ENCODE measurements around the gene PLCL2. TPM values are rescaled to one million over a fixed set of nuclear protein-coding genes. Genes with fewer than 3 reads are reported as not detected.

PLCL2 gene
- total and polyA plus RNA-seq, 2 donors (not counting 3 experiments of a cell fraction or from before 2014, with no cell fraction given): 2.3 to 10.7 TPM

DNA sequence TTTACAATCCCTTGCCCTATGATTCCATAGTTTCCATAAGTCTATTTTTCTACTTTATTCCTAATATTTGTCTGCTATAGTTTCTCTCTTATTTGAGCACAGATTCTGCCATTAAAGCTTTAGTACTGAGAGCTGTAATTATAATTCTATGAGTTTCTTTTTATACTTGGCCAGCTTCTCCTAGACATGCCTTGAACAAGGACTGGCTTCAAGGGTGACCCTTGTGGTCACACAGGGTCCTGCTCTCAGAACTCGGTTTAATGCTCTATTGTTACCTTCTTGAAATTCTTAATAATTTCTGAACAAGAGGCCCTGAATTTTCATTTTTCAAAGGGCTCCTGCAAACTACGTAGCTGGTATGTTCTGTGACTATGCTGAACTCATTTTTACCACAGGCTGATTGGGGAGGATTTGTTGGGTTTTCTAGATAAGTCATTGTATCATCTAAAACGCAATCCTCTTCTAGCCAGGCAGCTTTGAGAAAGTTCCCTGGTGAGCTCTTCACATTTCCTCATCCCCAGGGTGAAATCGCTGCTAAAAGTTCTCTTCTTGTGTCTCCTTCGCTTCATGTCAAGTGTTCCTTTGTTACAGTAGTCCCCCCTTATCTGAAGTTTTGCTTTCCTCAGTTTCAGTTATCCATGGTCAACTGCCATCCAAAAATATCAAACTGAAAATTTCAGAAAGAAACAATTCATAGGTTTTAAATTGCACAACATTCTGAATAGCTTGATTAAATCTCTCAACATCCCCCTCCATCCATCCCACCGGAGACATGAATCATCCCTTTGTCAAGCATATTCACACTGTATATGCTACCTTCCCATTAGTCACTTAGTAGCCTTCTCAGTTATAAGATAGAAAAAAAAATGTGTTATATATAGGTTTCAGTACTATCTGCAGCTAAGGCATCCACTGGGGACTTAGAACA is 12.6 kb upstream of the PLCL2 start:
- TF ChIP-seq FOS (IDR thresholded peaks at IDR 0.05; ENCODE audit: borderline replicate concordance, insufficient read depth, low read length): peak; percentile 66
- TF ChIP-seq, protein P1, sequence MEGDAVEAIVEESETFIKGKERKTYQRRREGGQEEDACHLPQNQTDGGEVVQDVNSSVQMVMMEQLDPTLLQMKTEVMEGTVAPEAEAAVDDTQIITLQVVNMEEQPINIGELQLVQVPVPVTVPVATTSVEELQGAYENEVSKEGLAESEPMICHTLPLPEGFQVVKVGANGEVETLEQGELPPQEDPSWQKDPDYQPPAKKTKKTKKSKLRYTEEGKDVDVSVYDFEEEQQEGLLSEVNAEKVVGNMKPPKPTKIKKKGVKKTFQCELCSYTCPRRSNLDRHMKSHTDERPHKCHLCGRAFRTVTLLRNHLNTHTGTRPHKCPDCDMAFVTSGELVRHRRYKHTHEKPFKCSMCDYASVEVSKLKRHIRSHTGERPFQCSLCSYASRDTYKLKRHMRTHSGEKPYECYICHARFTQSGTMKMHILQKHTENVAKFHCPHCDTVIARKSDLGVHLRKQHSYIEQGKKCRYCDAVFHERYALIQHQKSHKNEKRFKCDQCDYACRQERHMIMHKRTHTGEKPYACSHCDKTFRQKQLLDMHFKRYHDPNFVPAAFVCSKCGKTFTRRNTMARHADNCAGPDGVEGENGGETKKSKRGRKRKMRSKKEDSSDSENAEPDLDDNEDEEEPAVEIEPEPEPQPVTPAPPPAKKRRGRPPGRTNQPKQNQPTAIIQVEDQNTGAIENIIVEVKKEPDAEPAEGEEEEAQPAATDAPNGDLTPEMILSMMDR (IDR thresholded peaks at IDR 0.05; ENCODE audit: extremely low read depth in 1 of 2, insufficient read depth in 1 of 2, low read depth in 1 of 2, low read length in 2 of 2): no peak
- TF ChIP-seq MYC (IDR thresholded peaks at IDR 0.05; ENCODE audit: low read depth, low read length): no peak
- peak; percentile 57 for TF ChIP-seq GATA2 (IDR thresholded peaks at IDR 0.05; ENCODE audit: insufficient read depth, insufficient read length, low read depth, low read length)
- TF ChIP-seq POLR2AphosphoS5 (IDR thresholded peaks at IDR 0.05; ENCODE audit: insufficient read depth, low read depth, low read length): no peak
- peak; percentile 43 for TF ChIP-seq JUN (IDR thresholded peaks at IDR 0.05; ENCODE audit: borderline replicate concordance, insufficient read depth, insufficient read length, low read depth)
- Histone ChIP-seq H4K20me1 (replicated peaks; ENCODE audit: control insufficient read depth, extremely low read depth, insufficient read depth, low read length) (no peaks in the 10 kb centered on the region), H3K4me1 (ENCODE audit: control insufficient read depth, extremely low read depth, insufficient read depth, low read length) (peaks cover 3% of the 10 kb centered on the region), H3K4me3 (replicated peaks in 1 of 3; ENCODE audit: insufficient read depth in 1 of 3, low read depth in 1 of 3, low read length in 3 of 3) (no peak overlapping the region), H3K79me2 (ENCODE audit: control insufficient read depth, insufficient read depth, low read length) (no peaks in the 10 kb centered on the region), H3K4me2 (ENCODE audit: insufficient read depth, low read length) (peak overlapping the region; percentile 22), H3K9me3 (replicated peaks; ENCODE audit: control insufficient read depth, insufficient read depth, low read length) (no peaks in the 10 kb centered on the region), H3K9me1 (replicated peaks; ENCODE audit: control insufficient read depth, extremely low read depth, insufficient read depth, low read length) (no peaks in the 10 kb centered on the region), H2AFZ (ENCODE audit: low read depth, low read length) (peak overlapping the region; percentile 27), H3K9ac (replicated peaks; ENCODE audit: extremely low read depth, insufficient read depth, low read length) (no peak overlapping the region), H3K36me3 (ENCODE audit: control insufficient read depth in 2 of 2, extremely low read depth in 1 of 2, insufficient read depth in 2 of 2, low read length in 2 of 2) (no peaks in the 10 kb centered on the region), H3K27ac (ENCODE audit: insufficient read depth, low read depth, low read length) (peak overlapping the region; percentile 12), H3K27me3 (ENCODE audit: control insufficient read depth in 2 of 2, insufficient read depth in 2 of 2, low read length in 2 of 2) (no peaks in the 10 kb centered on the region)
- CTCF ChIA-PET: interaction anchor here (0.8 to 3.9 kb wide), 13 partner anchors 8 to 969 kb away, joined by 3 to 39 read pairs (median 4); partner anchors contain the start of gene PLCL2
- intact Hi-C loops (cut with micrococcal nuclease) (no loop called here), dilution Hi-C loops (cut with MboI; ENCODE audit: extremely low pct_ligation_motif_present, low sequenced_read_pairs) (no loop called here)
- POLR2A ChIA-PET: no interaction called here
- BruUV-seq (replicated peaks): no TSS peak
- peak; percentile 31 for DNase-seq (ENCODE audit: low read depth, low spot score)
- FAIRE-seq: peak; percentile 74
